ENCODE results near the gene ASPM.
"Not testable (repeated sequence)": the region's sequence is repeated elsewhere in the genome, so short reads cannot be mapped to it uniquely, and the experiment has no call there.

GRCh38 chr1:197096971-197097370, 49.5 kb downstream of the ASPM start:
- TF ChIP-seq TSHZ2 (CRISPR knock-in tag; IDR thresholded peaks at IDR 0.05); ZFP30 (CRISPR knock-in tag; IDR thresholded peaks at IDR 0.05); POU6F1 (CRISPR knock-in tag; IDR thresholded peaks at IDR 0.05; ENCODE audit: borderline replicate concordance, low read depth); GLIS3 (CRISPR knock-in tag; IDR thresholded peaks at IDR 0.05); TOX (CRISPR knock-in tag; IDR thresholded peaks at IDR 0.05; ENCODE audit: borderline replicate concordance); PPARA (CRISPR knock-in tag; IDR thresholded peaks at IDR 0.05; ENCODE audit: borderline replicate concordance); ARNTL (CRISPR knock-in tag; IDR thresholded peaks at IDR 0.05; ENCODE audit: borderline replicate concordance, low read depth); OSR1 (CRISPR knock-in tag; IDR thresholded peaks at IDR 0.05): not testable (repeated sequence)
- TF ChIP-seq, protein P1, sequence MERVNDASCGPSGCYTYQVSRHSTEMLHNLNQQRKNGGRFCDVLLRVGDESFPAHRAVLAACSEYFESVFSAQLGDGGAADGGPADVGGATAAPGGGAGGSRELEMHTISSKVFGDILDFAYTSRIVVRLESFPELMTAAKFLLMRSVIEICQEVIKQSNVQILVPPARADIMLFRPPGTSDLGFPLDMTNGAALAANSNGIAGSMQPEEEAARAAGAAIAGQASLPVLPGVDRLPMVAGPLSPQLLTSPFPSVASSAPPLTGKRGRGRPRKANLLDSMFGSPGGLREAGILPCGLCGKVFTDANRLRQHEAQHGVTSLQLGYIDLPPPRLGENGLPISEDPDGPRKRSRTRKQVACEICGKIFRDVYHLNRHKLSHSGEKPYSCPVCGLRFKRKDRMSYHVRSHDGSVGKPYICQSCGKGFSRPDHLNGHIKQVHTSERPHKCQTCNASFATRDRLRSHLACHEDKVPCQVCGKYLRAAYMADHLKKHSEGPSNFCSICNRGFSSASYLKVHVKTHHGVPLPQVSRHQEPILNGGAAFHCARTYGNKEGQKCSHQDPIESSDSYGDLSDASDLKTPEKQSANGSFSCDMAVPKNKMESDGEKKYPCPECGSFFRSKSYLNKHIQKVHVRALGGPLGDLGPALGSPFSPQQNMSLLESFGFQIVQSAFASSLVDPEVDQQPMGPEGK (CRISPR knock-in tag; IDR thresholded peaks at IDR 0.05; ENCODE audit: borderline replicate concordance): not testable (repeated sequence)
- TF ChIP-seq, protein P2, sequence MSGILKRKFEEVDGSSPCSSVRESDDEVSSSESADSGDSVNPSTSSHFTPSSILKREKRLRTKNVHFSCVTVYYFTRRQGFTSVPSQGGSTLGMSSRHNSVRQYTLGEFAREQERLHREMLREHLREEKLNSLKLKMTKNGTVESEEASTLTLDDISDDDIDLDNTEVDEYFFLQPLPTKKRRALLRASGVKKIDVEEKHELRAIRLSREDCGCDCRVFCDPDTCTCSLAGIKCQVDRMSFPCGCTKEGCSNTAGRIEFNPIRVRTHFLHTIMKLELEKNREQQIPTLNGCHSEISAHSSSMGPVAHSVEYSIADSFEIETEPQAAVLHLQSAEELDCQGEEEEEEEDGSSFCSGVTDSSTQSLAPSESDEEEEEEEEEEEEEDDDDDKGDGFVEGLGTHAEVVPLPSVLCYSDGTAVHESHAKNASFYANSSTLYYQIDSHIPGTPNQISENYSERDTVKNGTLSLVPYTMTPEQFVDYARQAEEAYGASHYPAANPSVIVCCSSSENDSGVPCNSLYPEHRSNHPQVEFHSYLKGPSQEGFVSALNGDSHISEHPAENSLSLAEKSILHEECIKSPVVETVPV (CRISPR knock-in tag; IDR thresholded peaks at IDR 0.05): not testable (repeated sequence)

Measured in SK-N-SH treated with all-trans-retinoic acid at 6 μM for 48 hours (cell line).